Measurements from ENCODE around the gene SPATS2L. TPM values are rescaled to one million over a fixed set of nuclear protein-coding genes. Genes with fewer than 3 reads are reported as not detected.

The SPATS2L gene
- total RNA-seq, 2 donors from 2014 or later: 40.3 to 89.9 TPM

GRCh38 chr2:200263279-200263678 lies 43.2 kb upstream of the SPATS2L start:
- Mint-ChIP-seq H3K36me3 (ENCODE audit: low read depth) (no peaks in the 10 kb centered on the region), H3K27ac (no peak overlapping the region), H3K27me3 (ENCODE audit: insufficient read depth) (peaks cover 2% of the 10 kb centered on the region), H3K4me1 (peaks cover 7% of the 10 kb centered on the region), H3K9me3 (peaks cover 3% of the 10 kb centered on the region), H3K4me3 (no peak overlapping the region)
- no peak overlapping the region for H3K9ac ChIP-seq (ENCODE audit: extremely low read depth, low read length, poor library complexity, severe bottlenecking)
- WGBS, 2 experiments (ENCODE audit: insufficient coverage in 1 of 2, insufficient read length in 1 of 2): 92% methylated on average over 1 of the region's 1 CpG; no CpG with 5 or more reads in 1 of the 2 experiments
- no peaks in the 10 kb centered on the region for H3K4me1 ChIP-seq (ENCODE audit: control insufficient read depth, insufficient read depth, low read length)
- H3K9me3 ChIP-seq (ENCODE audit: control insufficient read depth, low read length): no peaks in the 10 kb centered on the region
- no peaks in the 10 kb centered on the region for H3K27me3 ChIP-seq (ENCODE audit: control insufficient read depth, insufficient read depth, low read length, poor library complexity, severe bottlenecking)
- no peaks in the 10 kb centered on the region for H3K36me3 ChIP-seq (ENCODE audit: control insufficient read depth, insufficient read depth, low read length)
- H3K4me3 ChIP-seq (ENCODE audit: low read length): no peak overlapping the region
- no peak for DNase-seq
- TF ChIP-seq CTCF (conservative IDR thresholded peaks at IDR 0.05): no peak
- no peak overlapping the region for H3K27ac ChIP-seq (ENCODE audit: low read depth, low read length)

- no peak for DNase-seq
- no peak overlapping the region for H3K4me3 ChIP-seq (ENCODE audit: low read length)
- Mint-ChIP-seq H3K36me3 (ENCODE audit: low read depth) (no peaks in the 10 kb centered on the region), H3K4me1 (peaks cover 2% of the 10 kb centered on the region), H3K27ac (no peak overlapping the region), H3K4me3 (no peak overlapping the region), H3K27me3 (ENCODE audit: insufficient read depth) (peaks cover 5% of the 10 kb centered on the region), H3K9me3 (peaks cover 3% of the 10 kb centered on the region)
- TF ChIP-seq CTCF (conservative IDR thresholded peaks at IDR 0.05): no peak
- H3K27me3 ChIP-seq (ENCODE audit: control insufficient read depth, insufficient read depth, low read length, poor library complexity, severe bottlenecking): no peaks in the 10 kb centered on the region
- WGBS, 2 experiments (ENCODE audit: insufficient coverage in 1 of 2, insufficient read length in 1 of 2): 86 to 95% methylated on average over 2 of the region's 2 CpGs
- no peaks in the 10 kb centered on the region for H3K4me1 ChIP-seq (ENCODE audit: control insufficient read depth, insufficient read depth, low read length)
- no peaks in the 10 kb centered on the region for H3K9me3 ChIP-seq (ENCODE audit: control insufficient read depth, low read length)
- no peak overlapping the region for H3K27ac ChIP-seq (ENCODE audit: low read depth, low read length)
- no peaks in the 10 kb centered on the region for H3K36me3 ChIP-seq (ENCODE audit: control insufficient read depth, insufficient read depth, low read length)
- no peak overlapping the region for H3K9ac ChIP-seq (ENCODE audit: extremely low read depth, low read length, poor library complexity, severe bottlenecking)
Observed at GRCh38 chr2:200264631-200265030, 41.9 kb upstream of the SPATS2L start.

- Histone ChIP-seq H3K9ac (ENCODE audit: extremely low read depth, low read length, poor library complexity, severe bottlenecking) (no peak overlapping the region), H3K4me1 (ENCODE audit: control insufficient read depth, insufficient read depth, low read length) (no peaks in the 10 kb centered on the region), H3K27me3 (ENCODE audit: control insufficient read depth, insufficient read depth, low read length, poor library complexity, severe bottlenecking) (no peaks in the 10 kb centered on the region), H3K36me3 (ENCODE audit: control insufficient read depth, insufficient read depth, low read length) (no peaks in the 10 kb centered on the region), H3K4me3 (ENCODE audit: low read length) (no peak overlapping the region), H3K27ac (ENCODE audit: low read depth, low read length) (no peak overlapping the region), H3K9me3 (ENCODE audit: control insufficient read depth, low read length) (no peaks in the 10 kb centered on the region)
- H3K36me3 Mint-ChIP-seq (ENCODE audit: low read depth): no peaks in the 10 kb centered on the region
- no peak overlapping the region for H3K4me3 Mint-ChIP-seq
- H3K27ac Mint-ChIP-seq: no peak overlapping the region
- no peak for DNase-seq
- TF ChIP-seq CTCF (conservative IDR thresholded peaks at IDR 0.05): no peak
- H3K9me3 Mint-ChIP-seq: peaks cover 3% of the 10 kb centered on the region
- peaks cover 5% of the 10 kb centered on the region for H3K27me3 Mint-ChIP-seq (ENCODE audit: insufficient read depth)
- H3K4me1 Mint-ChIP-seq: peaks cover 2% of the 10 kb centered on the region
- WGBS, 2 experiments (ENCODE audit: insufficient coverage in 1 of 2, insufficient read length in 1 of 2): 96 to 100% methylated on average over 2 to 5 of the region's 5 CpGs
Observed at GRCh38 chr2:200266406-200266805, 40.1 kb upstream of the SPATS2L start.

All from endodermal cell (in vitro differentiated cells).